ENCODE measurements around the gene MSI1.

Gene MSI1

GRCh38 chr12:120368789-120369602 lies at the start of gene MSI1:
Gene MSI1 (minus strand): TSS chr12:120369164. CDS start chr12:120369091, 73 bp downstream.
- DNase-seq = no peak

- DNase-seq = no peak
Measured at GRCh38 chr12:120417917-120418580, 49.1 kb upstream of the MSI1 start.

- DNase-seq = no peak
Measured at GRCh38 chr12:120416490-120417216, 47.7 kb upstream of the MSI1 start.

GRCh38 chr12:120413901-120414695 lies 45.1 kb upstream of the MSI1 start:
- no peak for DNase-seq

- no peak for DNase-seq
Measured at GRCh38 chr12:120412421-120412820, 43.5 kb upstream of the MSI1 start.

GRCh38 chr12:120408771-120409170 lies 39.8 kb upstream of the MSI1 start:
- no peak for DNase-seq

GRCh38 chr12:120406553-120406952 lies 37.6 kb upstream of the MSI1 start:
- no peak for DNase-seq

GRCh38 chr12:120406069-120406468 lies 37.1 kb upstream of the MSI1 start:
- DNase-seq = no peak

- DNase-seq = no peak
Measured at GRCh38 chr12:120404271-120404670, 35.3 kb upstream of the MSI1 start.

- DNase-seq = no peak
Measured at GRCh38 chr12:120403869-120404268, 34.9 kb upstream of the MSI1 start.

- DNase-seq = no peak
Measured at GRCh38 chr12:120402217-120402616, 33.3 kb upstream of the MSI1 start.

- no peak for DNase-seq
Measured at GRCh38 chr12:120399531-120399930, 30.6 kb upstream of the MSI1 start.

GRCh38 chr12:120397824-120398540 lies 29.0 kb upstream of the MSI1 start:
- no peak for DNase-seq

GRCh38 chr12:120394483-120395367 lies 25.8 kb upstream of the MSI1 start:
- no peak for DNase-seq

GRCh38 chr12:120390540-120391120 lies 21.7 kb upstream of the MSI1 start:
- no peak for DNase-seq

- DNase-seq = no peak
Measured at GRCh38 chr12:120388691-120389481, 19.9 kb upstream of the MSI1 start.

GRCh38 chr12:120381752-120382419 lies 12.9 kb upstream of the MSI1 start:
- no peak for DNase-seq

GRCh38 chr12:120378036-120378435 lies 9.1 kb upstream of the MSI1 start:
- DNase-seq = no peak

- DNase-seq = no peak
Measured at GRCh38 chr12:120377611-120378010, 8.6 kb upstream of the MSI1 start.

All from GF-D8 (cell line).